Measurements from ENCODE around the gene SPATA31C2.

DNA sequence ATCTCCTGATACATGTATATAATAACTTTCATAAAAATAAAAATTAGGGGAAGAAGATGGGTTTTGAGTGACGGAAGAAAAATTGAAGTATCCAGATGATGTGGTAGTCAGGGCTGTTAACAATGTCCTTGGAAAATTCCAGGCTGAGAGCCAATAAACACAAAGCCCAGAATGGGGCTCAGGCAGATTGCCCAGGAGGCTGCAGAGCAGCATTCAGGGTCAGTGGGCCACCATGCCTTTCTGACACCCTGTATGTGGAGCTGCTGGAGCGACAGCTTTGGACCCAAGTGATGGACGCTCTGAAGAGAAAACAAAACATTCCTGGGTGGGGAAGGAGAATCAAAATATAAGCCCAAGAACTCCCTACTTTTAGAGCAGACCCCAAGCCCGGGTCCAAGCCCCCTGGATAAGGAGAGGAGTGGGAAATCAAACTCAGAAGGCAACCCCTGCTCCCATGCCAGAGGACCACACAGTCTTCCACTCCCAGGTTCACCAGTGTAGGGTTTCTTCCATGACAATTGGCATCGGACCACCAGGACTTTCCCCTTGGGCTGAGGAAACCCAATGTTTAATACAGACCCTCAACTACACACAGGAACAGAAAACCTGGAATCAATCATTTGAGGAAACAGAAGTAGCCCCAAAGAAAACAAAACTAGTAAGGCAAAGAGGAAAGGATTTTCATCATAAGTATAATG, 45.7 kb upstream of the SPATA31C2 start:
- TF ChIP-seq CEBPB (IDR thresholded peaks at IDR 0.05; ENCODE audit: low read depth) (no peak), CTCF (IDR thresholded peaks at IDR 0.05 in 2 of 3, conservative IDR thresholded peaks at IDR 0.05 in 1 of 3; ENCODE audit: borderline replicate concordance in 1 of 3, insufficient read depth in 1 of 3, low read depth in 2 of 3, low read length in 2 of 3) (no peak), POLR2A (IDR thresholded peaks at IDR 0.05; ENCODE audit: borderline replicate concordance, extremely low read depth, insufficient read depth, insufficient read length) (no peak), YY1 (IDR thresholded peaks at IDR 0.05; ENCODE audit: extremely low read depth, insufficient replicate concordance, low read depth, low read length) (no peak), REST (IDR thresholded peaks at IDR 0.05; ENCODE audit: low read depth) (no peak), FOSL1 (IDR thresholded peaks at IDR 0.05; ENCODE audit: low read depth) (no peak), JUND (IDR thresholded peaks at IDR 0.05) (no peak), EZH2phosphoT487 (IDR thresholded peaks at IDR 0.05; ENCODE audit: borderline replicate concordance) (no peak), ZBTB33 (IDR thresholded peaks at IDR 0.05; ENCODE audit: extremely low read depth, insufficient replicate concordance, low read length) (no peak)
- TF ChIP-seq, protein P1, sequence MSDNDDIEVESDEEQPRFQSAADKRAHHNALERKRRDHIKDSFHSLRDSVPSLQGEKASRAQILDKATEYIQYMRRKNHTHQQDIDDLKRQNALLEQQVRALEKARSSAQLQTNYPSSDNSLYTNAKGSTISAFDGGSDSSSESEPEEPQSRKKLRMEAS (IDR thresholded peaks at IDR 0.05), result no peak
